Uterus (tissue), 2 donors: ENCODE measurements around the gene GRK5.

Source experiments
- POLR2A ChIP-seq, 2 donors: fragments of 450-650 bp; IDR thresholded peaks; one replicate each; pipeline ENCODE4 v1.6.1; 2016; ENCODE audit warnings: antibody characterized with exemption in 2 of 2, mild to moderate bottlenecking in 1 of 2, moderate library complexity in 1 of 2
- TF ChIP-seq, protein P1 (sequence below), 4 experiments: fragments of 200-600 bp in 2 of 4; fragments of 450-650 bp in 2 of 4; sonication (generic) in 2 of 4; IDR thresholded peaks; one replicate each; pipeline ENCODE4 v1.5.1; 2016 to 2019; ENCODE audit warnings: antibody characterized with exemption in 4 of 4, mild to moderate bottlenecking in 2 of 4, moderate library complexity in 1 of 4

DNA sequence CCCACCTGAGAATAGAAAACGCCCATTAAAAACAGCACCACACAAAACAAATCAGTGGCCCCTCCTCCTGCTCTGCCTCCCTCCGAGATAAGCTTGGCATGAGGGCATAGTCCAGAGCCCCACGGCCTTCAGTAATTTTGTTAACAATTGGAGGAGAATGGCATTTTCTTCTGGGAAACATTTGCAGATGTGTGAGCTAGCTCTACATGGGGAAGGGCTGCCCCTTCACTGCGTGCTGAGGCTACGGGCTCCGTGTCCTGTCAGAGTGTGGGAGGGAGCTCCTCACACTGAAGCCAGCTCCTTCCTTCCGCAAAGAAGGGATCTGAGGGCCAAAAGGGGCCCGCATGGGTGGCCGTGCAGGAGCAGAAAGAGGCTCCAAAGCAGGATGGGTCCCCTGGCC is 15.2 kb downstream of the GRK5 start:
- TF ChIP-seq, protein P1, sequence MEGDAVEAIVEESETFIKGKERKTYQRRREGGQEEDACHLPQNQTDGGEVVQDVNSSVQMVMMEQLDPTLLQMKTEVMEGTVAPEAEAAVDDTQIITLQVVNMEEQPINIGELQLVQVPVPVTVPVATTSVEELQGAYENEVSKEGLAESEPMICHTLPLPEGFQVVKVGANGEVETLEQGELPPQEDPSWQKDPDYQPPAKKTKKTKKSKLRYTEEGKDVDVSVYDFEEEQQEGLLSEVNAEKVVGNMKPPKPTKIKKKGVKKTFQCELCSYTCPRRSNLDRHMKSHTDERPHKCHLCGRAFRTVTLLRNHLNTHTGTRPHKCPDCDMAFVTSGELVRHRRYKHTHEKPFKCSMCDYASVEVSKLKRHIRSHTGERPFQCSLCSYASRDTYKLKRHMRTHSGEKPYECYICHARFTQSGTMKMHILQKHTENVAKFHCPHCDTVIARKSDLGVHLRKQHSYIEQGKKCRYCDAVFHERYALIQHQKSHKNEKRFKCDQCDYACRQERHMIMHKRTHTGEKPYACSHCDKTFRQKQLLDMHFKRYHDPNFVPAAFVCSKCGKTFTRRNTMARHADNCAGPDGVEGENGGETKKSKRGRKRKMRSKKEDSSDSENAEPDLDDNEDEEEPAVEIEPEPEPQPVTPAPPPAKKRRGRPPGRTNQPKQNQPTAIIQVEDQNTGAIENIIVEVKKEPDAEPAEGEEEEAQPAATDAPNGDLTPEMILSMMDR (IDR thresholded peaks at IDR 0.05) = no peak
- TF ChIP-seq POLR2A (IDR thresholded peaks at IDR 0.05) = no peak
